Astrocyte of the cerebellum (primary cell): ENCODE measurements around the gene DMPK.
"Not testable (repeated sequence)": the region's sequence is repeated elsewhere in the genome, so short reads cannot be mapped to it uniquely, and the experiment has no call there.

Source experiments
- DNase-seq: peaks from one replicate; pipeline ENCODE4 v3.0.0-alpha.2; 2011; ENCODE audit warnings: low read depth
- H3K4me3 ChIP-seq: 2 replicates; pipeline ENCODE4 v1.5.1; 2011; ENCODE audit warnings: mild to moderate bottlenecking, low read depth, low read length, moderate library complexity
- CTCF ChIP-seq: IDR thresholded peaks from 2 replicates; pipeline ENCODE4 v1.5.1; 2012; ENCODE audit warnings: low read length, low read depth, moderate library complexity, mild to moderate bottlenecking; ENCODE audit errors: missing control alignments
- in situ Hi-C: cut with HindIII; loops from 2 replicates; pipeline ENCODE4 v1.10.0; 2017; ENCODE audit warnings: low sequenced_read_pairs

The DMPK gene

GRCh38 chr19:45730368-45731288 is 51.7 kb downstream of the DMPK start, which contains the start of gene FBXO46:
FBXO46 (minus strand) TSS chr19:45730896; CDS start chr19:45713495, 17,401 bp downstream.
- peak; percentile 91 for DNase-seq
- in situ Hi-C loops: no loop called here
- peak within 1 kb of the TSS; percentile 93 for H3K4me3 ChIP-seq
- peak; percentile 18 for TF ChIP-seq CTCF

GRCh38 chr19:45729800-45730290 is 52.4 kb downstream of the DMPK start:
- peak overlapping the region; percentile 93 for H3K4me3 ChIP-seq
- no peak for DNase-seq
- TF ChIP-seq CTCF: no peak
- in situ Hi-C loops: no loop called here

- DNase-seq, in situ Hi-C loops, H3K4me3 ChIP-seq: not testable (repeated sequence)
Measured at GRCh38 chr19:45728683-45729082, 53.6 kb downstream of the DMPK start.

- H3K4me3 ChIP-seq, DNase-seq, in situ Hi-C loops: not testable (repeated sequence)
Measured at GRCh38 chr19:45720065-45720464, 62.2 kb downstream of the DMPK start.
